Upper lobe of left lung (tissue), 6 donors: ENCODE measurements around the gene NCDN. TPM values are rescaled to one million over a fixed set of nuclear protein-coding genes. Genes with fewer than 3 reads are reported as not detected.

Experiments
- ATAC-seq, 2 donors: fragments of 200-7000 bp; cut with Tn5 transposase; one replicate each; pipeline ENCODE4 v1.9.1; 2022; ENCODE audit warnings: mild to moderate bottlenecking in 2 of 2, moderate library complexity in 2 of 2; ENCODE audit not compliant: low FRiP score in 2 of 2
- DNase-seq, 2 donors: peaks; one replicate each; pipeline ENCODE4 v3.0.0-alpha.2; 2019 to 2020
- H3K27ac ChIP-seq, 4 donors: fragments of 200-600 bp; sonication (generic); one replicate each; pipeline ENCODE4 v1.5.1; 2016 to 2019
- H3K27me3 ChIP-seq, 4 donors: fragments of 200-600 bp; sonication (generic); one replicate each; pipeline ENCODE4 v1.5.1; 2017 to 2019
- H3K36me3 ChIP-seq, 4 donors: fragments of 200-600 bp; sonication (generic); one replicate each; pipeline ENCODE4 v1.5.1; 2016 to 2019
- H3K4me1 ChIP-seq, 4 donors: fragments of 200-600 bp; sonication (generic); one replicate each; pipeline ENCODE4 v1.5.1; 2018 to 2019
- H3K4me3 ChIP-seq, 4 donors: fragments of 200-600 bp; sonication (generic); one replicate each; pipeline ENCODE4 v1.5.1; 2017 to 2019; ENCODE audit warnings: mild to moderate bottlenecking in 2 of 4, moderate library complexity in 1 of 4
- H3K9me3 ChIP-seq, 4 donors: fragments of 200-600 bp; sonication (generic); one replicate each; pipeline ENCODE4 v1.5.1; 2018 to 2019
- EP300 ChIP-seq, 4 donors: sonication (generic); formaldehyde crosslinking; IDR thresholded peaks; one replicate each; pipeline ENCODE4 v1.5.1; 2017; ENCODE audit warnings: antibody characterized with exemption in 4 of 4, control low read depth in 2 of 4
- POLR2A ChIP-seq, 4 donors: fragments of 450-650 bp; IDR thresholded peaks; one replicate each; pipeline ENCODE4 v1.5.1; 2016 to 2017; ENCODE audit warnings: antibody characterized with exemption in 4 of 4, mild to moderate bottlenecking in 2 of 4
- POLR2AphosphoS5 ChIP-seq, 2 donors: sonication (generic); formaldehyde crosslinking; IDR thresholded peaks; one replicate each; pipeline ENCODE4 v1.5.1; 2017; ENCODE audit warnings: antibody characterized with exemption in 2 of 2
- WGBS, 2 donors: methylation state at CpG; one replicate each; pipeline ENCODE4 v1.1.5; 2017 to 2018; 5-methylcytosine and 5-hydroxymethylcytosine counted together
- total RNA-seq, 6 donors: library from RNA; depleted of rRNA in 4 of 6; stranded (reverse); fragments of >200 nt in 4 of 6; gene quantifications; one replicate each; pipeline versions ENCODE4 v1.1.0 to v1.2.1, GENCODE V29; 2016 to 2021
- TF ChIP-seq, protein P1 (sequence below), 6 experiments: fragments of 450-650 bp in 4 of 6; fragments of 200-600 bp in 2 of 6; sonication (generic) in 2 of 6; IDR thresholded peaks; one replicate each; pipeline ENCODE4 v1.5.1; 2016 to 2019; ENCODE audit warnings: antibody characterized with exemption in 6 of 6
- donor health status: DM: no; HTN: no; CAD: no; lungs with moderate emphysema.
- donor health status: DM: no; HTN: yes; CAD: no; lungs with severe emphysema.

The NCDN gene
- total RNA-seq, 6 donors from 2014 or later, result 12.6 to 34.2 (median 21.5) TPM

DNA sequence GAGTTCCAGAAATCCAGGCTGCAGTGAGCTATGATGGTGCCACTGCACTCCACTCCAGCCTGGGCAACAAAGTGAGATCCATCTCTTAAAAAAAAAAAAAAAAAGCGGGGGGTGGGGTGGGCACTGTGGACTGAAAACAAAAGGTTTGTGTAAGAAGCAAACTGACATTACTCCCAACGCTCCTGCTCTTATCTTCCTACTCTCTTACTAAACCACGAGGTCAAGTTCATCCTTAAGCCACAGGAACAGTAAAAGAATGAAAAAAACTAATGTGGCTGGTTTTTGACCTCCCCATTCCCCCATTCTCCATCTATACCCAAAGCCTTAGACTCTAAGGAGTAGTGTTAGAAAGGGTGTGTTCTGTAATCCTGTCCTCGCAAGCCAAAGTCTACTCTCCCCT is 46.3 kb downstream of the NCDN start:
- WGBS, 2 donors, result 86 to 87% methylated on average over 4 of the region's 4 CpGs
- H3K27ac ChIP-seq, result no peak overlapping the region
- H3K36me3 ChIP-seq, result peaks cover 3 to 83% (median 61%) of the 10 kb centered on the region in 4 donors
- no peak overlapping the region for H3K4me3 ChIP-seq
- H3K27me3 ChIP-seq, result no peaks in the 10 kb centered on the region
- DNase-seq (no peak), ATAC-seq (no peak)
- no peaks in the 10 kb centered on the region for H3K9me3 ChIP-seq
- H3K4me1 ChIP-seq, result no peaks in the 10 kb centered on the region
- TF ChIP-seq POLR2A (IDR thresholded peaks at IDR 0.05), result no peak
- TF ChIP-seq POLR2AphosphoS5 (IDR thresholded peaks at IDR 0.05), result no peak
- TF ChIP-seq EP300 (IDR thresholded peaks at IDR 0.05), result no peak
- TF ChIP-seq, protein P1, sequence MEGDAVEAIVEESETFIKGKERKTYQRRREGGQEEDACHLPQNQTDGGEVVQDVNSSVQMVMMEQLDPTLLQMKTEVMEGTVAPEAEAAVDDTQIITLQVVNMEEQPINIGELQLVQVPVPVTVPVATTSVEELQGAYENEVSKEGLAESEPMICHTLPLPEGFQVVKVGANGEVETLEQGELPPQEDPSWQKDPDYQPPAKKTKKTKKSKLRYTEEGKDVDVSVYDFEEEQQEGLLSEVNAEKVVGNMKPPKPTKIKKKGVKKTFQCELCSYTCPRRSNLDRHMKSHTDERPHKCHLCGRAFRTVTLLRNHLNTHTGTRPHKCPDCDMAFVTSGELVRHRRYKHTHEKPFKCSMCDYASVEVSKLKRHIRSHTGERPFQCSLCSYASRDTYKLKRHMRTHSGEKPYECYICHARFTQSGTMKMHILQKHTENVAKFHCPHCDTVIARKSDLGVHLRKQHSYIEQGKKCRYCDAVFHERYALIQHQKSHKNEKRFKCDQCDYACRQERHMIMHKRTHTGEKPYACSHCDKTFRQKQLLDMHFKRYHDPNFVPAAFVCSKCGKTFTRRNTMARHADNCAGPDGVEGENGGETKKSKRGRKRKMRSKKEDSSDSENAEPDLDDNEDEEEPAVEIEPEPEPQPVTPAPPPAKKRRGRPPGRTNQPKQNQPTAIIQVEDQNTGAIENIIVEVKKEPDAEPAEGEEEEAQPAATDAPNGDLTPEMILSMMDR (IDR thresholded peaks at IDR 0.05), result no peak

DNA sequence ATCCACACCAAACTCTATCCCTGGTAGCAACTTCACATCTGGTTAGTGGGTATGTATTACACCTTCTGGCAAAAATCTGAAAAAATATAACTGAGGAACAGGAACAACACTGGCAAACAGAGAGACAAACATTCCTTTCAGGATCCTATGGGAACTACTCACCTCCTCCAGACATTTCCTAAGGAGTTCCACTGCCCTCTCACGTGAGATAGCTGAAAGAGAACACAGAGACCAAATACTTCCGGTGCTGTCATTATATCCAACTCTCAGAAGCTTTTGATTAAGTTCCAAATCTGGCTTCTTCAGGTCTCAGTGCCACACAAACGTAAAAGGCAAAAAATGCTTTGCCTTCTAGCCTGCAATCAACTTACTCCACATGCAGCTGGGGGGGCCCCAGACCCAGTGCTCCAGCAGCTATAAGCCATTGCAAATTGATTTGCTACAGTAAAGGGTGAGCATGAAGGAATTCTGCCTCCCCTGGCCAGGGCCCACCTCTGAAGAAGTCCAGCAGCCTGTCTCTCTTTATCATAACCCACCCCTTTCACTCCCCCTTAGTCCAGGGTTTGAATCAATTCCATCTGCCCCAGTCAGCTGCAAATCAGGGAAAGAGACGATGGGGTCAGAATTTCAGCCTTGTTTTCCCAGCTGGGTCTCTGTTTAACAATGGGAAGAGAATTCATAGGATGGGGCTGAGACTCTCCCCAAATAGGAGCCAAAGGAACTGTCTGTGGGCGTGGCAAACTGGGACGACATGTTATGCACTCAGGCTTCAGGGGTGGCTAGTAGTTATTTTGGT is 47.7 kb downstream of the NCDN start:
- Histone ChIP-seq H3K27me3 (no peaks in the 10 kb centered on the region), H3K36me3 (peaks cover 3 to 83% (median 63%) of the 10 kb centered on the region in 4 donors), H3K9me3 (no peaks in the 10 kb centered on the region), H3K27ac (no peak overlapping the region), H3K4me3 (no peak overlapping the region), H3K4me1 (no peaks in the 10 kb centered on the region)
- WGBS, 2 donors, result 89 to 94% methylated on average over 6 of the region's 6 CpGs
- ATAC-seq, result no peak
- no peak for DNase-seq
- TF ChIP-seq POLR2AphosphoS5 (IDR thresholded peaks at IDR 0.05) (no peak), POLR2A (IDR thresholded peaks at IDR 0.05) (no peak), EP300 (IDR thresholded peaks at IDR 0.05) (no peak)
- TF ChIP-seq, protein P1 (IDR thresholded peaks at IDR 0.05), result no peak

DNA sequence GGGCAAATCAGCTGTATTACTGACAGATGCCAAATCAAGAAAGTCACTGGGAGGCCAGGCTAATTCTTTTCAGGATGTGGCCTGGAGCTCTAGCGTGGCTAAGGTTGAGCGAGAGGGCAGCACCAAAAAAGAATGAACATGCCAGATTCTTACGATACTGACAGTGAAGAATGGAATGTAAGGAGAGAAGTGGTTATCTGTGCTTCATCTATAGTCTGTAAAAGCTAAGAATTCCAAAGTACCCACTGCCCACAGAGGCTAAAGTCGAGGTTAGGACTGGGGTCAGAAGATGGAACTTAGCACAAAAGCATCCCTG is 48.2 kb downstream of the NCDN start:
- TF ChIP-seq POLR2AphosphoS5 (IDR thresholded peaks at IDR 0.05) (no peak), POLR2A (IDR thresholded peaks at IDR 0.05) (no peak), EP300 (IDR thresholded peaks at IDR 0.05) (no peak)
- TF ChIP-seq, protein P1 (IDR thresholded peaks at IDR 0.05), result no peak
- no peak overlapping the region for H3K4me3 ChIP-seq
- no peaks in the 10 kb centered on the region for H3K4me1 ChIP-seq
- DNase-seq (no peak), ATAC-seq (no peak)
- H3K27me3 ChIP-seq, result no peaks in the 10 kb centered on the region
- WGBS, 2 donors, result 85 to 87% methylated on average over 4 of the region's 4 CpGs
- no peaks in the 10 kb centered on the region for H3K9me3 ChIP-seq
- H3K36me3 ChIP-seq, result peaks cover 3 to 79% (median 63%) of the 10 kb centered on the region in 4 donors
- H3K27ac ChIP-seq, result no peak overlapping the region

DNA sequence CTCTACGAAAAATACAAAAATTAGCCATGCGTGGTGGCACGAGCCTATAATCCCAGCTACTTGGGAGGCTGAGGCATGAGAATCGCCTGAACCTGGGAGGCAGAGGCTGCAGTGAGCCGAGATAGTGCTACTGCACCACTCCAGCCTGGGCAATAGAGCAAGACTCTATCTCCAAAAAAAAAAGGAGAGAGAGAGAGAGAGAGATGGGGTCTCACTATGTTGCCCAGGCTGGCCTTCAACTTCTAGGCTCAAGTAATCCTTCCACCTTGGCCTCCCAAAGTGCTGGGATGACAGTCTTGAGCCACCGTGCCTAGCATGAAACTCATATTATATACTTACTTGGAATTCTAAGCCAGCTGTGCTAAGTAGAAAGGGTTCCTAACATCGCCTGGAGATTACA is 54.1 kb downstream of the NCDN start:
- H3K36me3 ChIP-seq, result peaks cover 6 to 50% (median 24%) of the 10 kb centered on the region in 4 donors
- WGBS, 2 donors, result 95 to 96% methylated on average over 7 of the region's 7 CpGs
- no peak overlapping the region for H3K4me3 ChIP-seq
- DNase-seq (no peak), ATAC-seq (no peak)
- no peaks in the 10 kb centered on the region for H3K9me3 ChIP-seq
- no peaks in the 10 kb centered on the region for H3K27me3 ChIP-seq
- TF ChIP-seq EP300 (IDR thresholded peaks at IDR 0.05) (no peak), POLR2AphosphoS5 (IDR thresholded peaks at IDR 0.05) (no peak), POLR2A (IDR thresholded peaks at IDR 0.05) (no peak)
- TF ChIP-seq, protein P1 (IDR thresholded peaks at IDR 0.05), result no peak
- no peak overlapping the region for H3K27ac ChIP-seq
- H3K4me1 ChIP-seq, result no peaks in the 10 kb centered on the region

DNA sequence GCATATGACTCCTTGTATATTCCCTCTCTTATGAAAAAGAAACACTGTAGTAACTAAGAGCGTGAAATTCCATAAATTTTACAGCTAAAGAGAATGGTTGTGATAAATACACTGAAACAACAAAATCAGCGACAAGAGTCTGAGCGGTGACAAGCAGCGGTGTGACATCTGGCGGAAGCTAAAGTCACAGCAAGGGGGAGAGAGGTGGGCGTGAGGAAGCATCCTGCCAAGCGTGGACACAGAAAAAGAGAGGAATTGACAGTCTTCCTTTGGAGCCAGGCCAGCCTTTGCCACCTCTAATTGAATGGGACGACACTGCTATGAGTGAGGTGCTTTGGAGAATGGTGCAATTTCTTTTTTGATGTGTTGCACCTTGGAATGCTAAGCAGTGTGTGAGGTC is 57.8 kb downstream of the NCDN start:
- Histone ChIP-seq H3K4me1 (no peaks in the 10 kb centered on the region), H3K9me3 (no peaks in the 10 kb centered on the region), H3K27ac (no peak overlapping the region), H3K36me3 (peaks cover 0 to 38% (median 7%) of the 10 kb centered on the region in 4 donors), H3K27me3 (no peaks in the 10 kb centered on the region), H3K4me3 (no peak overlapping the region)
- no peak for ATAC-seq
- no peak for DNase-seq
- TF ChIP-seq, protein P1 (IDR thresholded peaks at IDR 0.05), result no peak
- TF ChIP-seq POLR2A (IDR thresholded peaks at IDR 0.05) (no peak), EP300 (IDR thresholded peaks at IDR 0.05) (no peak), POLR2AphosphoS5 (IDR thresholded peaks at IDR 0.05) (no peak)
- 69 to 81% methylated on average over 8 of the region's 8 CpGs for WGBS, 2 donors
